Stimulated activated CD8-positive, alpha-beta memory T cell treated with anti-CD3 and anti-CD28 coated beads, Interleukin-4, amount 100 ng/mL, for 1 hour (primary cell): ENCODE data around the gene CASP6.

Experiments used
- DNase-seq, 2 donors: peaks; one replicate each; pipeline ENCODE4 v3.0.0-alpha.2; 2020; ENCODE audit warnings: low read depth in 2 of 2, low spot score in 1 of 2

The CASP6 gene

DNA sequence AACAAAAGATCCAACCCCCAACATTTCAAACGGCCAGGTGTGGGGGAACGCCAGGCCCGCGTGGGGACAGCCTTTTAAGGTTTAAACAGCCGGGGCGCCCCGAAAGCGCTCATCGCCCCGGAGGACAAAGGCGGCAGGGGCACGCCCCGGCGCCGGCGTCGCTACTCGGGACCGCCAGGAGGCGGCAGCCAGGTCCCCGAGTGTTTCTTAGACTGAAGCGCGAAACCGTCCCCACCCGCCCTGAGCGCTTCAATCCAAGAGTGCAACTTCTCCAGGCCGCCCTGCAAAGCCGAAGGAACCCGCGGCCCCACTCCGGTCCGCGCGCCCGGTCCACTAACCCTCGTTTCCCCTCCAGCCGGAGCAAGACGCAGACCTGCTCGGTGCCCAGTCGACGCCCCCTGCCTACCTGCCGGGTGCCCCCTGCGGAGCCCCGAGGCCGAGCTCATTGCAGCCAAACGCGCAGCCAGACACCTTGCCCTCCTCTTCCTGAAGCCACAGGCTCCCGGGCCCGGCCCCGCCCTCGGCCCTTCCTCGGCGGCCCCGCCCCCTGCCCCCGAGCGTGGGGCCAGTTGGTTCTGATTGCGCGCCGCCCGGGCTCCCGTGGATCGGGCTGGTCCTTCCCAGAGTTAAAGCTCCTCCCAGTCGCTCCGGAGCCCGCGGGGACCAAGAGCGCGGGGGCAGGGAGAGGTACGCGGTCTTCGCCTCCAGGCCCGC, at the start of gene CASP6:
TSS of gene CASP6 (minus strand) at position 496 of the 714 bp plus-strand sequence. CDS start at position 446, 50 bp downstream.
- peak; percentile 30 to 47 for DNase-seq

DNA sequence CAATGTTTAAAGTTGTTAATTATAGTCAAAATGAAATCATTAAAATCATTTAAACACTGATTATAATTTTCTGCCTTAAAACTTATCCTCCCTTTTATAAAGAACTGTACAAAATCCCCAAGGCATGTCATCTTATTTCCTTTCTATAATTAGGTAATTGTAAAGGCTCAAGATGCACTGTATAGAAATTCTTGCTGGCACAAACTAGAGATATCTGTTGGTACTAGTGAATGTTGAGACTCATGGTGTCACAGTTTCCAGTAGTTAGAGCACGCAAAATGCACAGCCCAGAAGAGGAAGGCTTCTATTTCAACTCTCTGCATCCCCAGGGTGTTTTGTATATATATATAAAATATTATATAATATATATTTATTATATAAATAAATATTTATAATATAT, 49.3 kb upstream of the CASP6 start:
- no peak for DNase-seq

DNA sequence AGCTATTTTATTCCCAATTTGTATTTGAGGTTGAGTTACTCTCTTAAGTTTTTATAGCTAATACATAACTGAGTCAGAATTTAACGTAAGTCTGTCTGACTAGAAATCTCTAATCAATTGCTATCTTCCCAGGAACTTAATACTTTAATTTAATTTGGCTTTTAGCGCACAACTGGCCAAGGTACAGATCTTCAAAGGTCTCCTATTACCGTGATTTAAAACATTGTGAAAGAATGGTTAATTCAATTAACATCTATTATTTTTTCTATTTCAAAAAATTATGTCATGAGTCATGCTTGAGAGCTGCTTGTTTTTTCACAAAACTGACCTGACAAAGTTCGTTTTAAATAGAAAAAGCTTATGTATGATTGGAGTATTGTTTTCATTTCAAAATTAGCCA, 48.6 kb upstream of the CASP6 start:
- DNase-seq = no peak

GRCh38 chr4:109750652-109751244, 47.5 kb upstream of the CASP6 start:
- no peak for DNase-seq

- no peak for DNase-seq
Measured at GRCh38 chr4:109749388-109750082, 46.3 kb upstream of the CASP6 start.

GRCh38 chr4:109748114-109748513, 44.9 kb upstream of the CASP6 start:
- DNase-seq = no peak

DNA sequence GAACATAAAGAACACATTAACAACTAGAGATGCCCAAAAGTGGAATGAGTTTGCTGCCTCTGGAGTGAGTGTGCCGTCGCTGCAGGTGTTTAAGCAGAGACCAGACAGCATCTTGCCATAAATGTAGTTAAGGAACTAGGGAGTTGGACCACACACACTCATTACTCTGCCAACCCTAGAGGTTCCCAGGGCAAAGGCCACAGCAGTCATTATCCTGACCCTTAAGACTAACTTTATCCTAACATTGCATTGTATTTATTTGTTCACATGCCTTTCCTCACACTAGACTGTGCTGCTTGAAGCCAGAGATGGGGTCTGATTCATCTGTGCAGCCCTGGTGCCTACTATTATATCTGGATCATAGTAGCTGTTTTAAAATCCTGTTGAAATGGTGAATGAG, 43.5 kb upstream of the CASP6 start:
- no peak for DNase-seq

- no peak for DNase-seq
Measured at GRCh38 chr4:109745830-109746229, 42.6 kb upstream of the CASP6 start.

DNA sequence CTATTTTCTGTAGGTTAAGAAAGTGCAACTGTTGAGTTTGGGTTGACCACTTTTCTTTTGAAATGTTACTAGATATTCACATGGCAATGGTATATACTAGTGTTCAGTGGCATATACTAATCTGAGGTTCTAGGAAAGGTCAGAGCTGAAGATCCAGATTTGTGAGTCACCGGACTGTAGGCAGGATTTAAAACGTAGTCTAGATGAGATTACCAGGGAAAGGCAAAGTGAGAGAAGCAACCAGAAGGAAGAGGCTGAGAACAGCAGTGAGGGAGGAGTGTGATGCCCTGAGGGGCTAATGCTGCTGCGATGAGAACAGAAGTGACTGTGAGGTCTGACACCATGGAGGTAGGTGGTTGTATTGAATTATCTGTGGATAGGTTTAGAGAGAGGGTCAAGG, 36.3 kb upstream of the CASP6 start:
- no peak for DNase-seq

GRCh38 chr4:109738104-109738872, 35.0 kb upstream of the CASP6 start:
- DNase-seq = no peak

DNA sequence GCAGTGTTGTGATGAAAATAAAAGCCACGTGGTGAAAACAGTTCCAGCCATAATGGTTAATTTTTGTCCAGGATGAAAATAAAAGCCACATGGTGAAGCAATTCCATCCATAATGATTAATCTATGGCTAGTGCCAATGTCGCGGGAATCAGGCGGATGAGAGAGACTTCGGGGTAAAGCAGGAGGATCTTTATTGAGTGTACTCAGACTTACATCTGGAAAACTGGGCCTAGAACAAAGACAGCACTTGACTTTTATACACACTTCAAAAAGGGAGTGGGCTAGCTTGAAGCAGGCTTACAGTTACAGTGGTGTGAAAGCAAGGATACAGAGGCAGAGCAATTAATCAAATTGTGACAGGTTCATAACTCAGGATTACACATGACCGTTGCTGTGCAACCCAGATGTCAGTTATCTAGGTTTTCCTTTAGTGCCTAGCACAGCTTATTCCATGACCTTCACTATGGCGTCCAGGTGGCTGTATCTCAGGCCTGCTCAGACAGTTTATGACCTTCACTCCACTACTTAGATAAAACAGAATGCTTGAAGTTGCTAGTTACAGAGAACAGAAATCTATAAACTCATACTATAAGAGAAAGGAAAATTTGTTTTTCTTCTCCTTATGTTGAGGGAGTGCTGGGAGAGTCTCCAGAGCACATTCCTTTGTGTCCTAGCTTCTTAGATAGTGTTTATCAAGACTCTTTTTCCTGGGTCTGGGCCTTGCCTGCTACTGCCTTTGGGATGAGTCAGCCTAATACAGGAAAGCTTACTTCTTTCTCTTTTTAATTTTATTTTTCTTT, 32.5 kb upstream of the CASP6 start:
- no peak for DNase-seq

DNA sequence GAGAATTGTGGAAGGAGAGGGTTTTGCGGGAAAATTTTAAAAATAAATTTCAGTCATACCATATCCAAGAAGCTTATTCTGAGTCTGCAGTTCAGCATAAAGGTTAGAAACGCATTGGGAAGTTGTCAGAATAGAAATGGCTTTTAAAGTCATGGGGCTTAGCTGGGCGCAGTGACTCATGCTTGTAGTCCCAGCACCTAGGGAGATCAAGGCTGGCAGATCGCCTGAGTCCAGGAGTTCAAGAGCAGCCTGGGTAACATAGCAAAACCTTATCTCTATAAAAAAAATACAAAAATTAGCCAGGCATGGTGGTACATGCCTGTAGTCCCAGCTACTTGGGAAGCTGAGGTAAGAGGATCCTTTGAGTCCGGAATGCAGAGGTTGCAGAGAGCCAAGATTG, 30.5 kb upstream of the CASP6 start:
- no peak for DNase-seq

GRCh38 chr4:109730619-109731545, 27.6 kb upstream of the CASP6 start:
- DNase-seq = no peak

DNA sequence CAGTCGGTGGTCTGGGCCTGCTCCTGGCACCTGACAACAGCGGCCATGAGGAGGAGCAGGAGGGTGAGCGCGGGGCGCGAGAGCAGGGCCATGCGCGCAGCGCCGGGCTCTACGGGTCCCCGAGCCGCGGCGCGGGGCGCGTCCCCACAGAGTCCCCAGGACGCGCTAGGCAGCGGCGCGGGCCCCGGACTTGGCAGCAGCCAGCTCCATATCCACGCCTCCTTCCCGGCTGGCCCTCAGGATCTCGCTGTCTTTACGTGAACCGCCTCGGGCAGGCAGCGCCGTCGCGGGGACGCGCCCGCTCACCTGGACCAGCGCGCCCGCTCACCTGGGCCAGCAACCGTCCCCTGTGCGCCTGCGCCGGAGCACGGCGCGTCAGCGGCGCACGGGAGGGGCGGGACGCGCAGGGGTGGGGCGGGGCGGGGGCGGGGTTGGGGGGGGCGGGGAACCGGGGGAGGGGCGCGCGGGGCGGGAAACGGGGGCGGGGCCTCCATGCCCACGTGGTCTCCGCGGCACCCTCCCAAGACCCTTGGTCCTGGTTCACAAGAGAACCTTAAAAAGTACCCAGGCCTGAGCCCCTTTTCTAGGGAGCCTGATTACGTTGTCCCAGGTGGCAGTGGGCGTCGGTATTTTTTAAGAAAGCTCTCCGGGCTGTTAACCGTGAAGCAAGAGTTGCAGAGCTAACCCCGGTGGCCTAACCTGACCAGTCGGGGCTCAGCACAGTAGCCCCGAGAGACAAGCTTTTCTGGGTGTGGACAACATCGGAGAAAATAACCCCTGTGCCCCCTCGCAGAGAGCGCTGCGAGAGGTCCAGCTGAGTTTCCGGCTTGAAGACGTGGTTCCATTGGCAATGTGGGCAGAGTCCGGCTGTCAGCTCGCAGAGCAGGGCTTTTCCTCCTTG, 26.7 kb upstream of the CASP6 start, which contains the start of gene PLA2G12A:
TSS of gene PLA2G12A (minus strand) at position 353 of the 901 bp plus-strand sequence. CDS start at position 92, 261 bp downstream.
- DNase-seq = peak; percentile 47 to 57

DNA sequence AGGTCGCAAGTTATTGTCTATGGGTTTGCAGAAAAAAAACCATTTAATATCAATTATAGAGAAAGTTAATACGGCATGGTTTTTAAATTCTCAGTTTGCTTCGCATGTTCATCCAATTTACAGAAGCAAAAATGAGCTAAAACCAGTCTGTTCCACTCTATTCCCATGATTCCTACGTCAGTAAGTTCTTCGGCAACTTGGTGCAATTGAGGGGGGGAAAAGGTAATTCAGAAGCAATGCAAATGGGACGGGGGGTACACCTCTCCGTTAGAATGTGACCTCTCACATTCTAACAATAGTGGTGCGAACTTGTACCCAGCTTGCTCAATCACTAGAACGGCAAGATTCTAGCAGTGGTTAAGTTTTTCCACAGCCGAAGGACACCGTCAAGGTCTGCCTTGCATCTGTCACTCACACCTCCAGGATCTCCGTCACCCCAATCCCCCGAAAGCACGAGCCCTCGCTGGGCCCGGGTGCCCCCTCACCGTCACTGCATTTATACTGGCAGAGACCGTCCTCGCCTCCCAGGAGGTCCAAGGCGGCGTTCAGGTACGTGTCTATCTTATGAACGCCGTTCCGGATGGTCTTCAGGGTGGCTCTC, 26.0 kb upstream of the CASP6 start:
- peak in 1 of 2 donors; percentile 1 for DNase-seq

DNA sequence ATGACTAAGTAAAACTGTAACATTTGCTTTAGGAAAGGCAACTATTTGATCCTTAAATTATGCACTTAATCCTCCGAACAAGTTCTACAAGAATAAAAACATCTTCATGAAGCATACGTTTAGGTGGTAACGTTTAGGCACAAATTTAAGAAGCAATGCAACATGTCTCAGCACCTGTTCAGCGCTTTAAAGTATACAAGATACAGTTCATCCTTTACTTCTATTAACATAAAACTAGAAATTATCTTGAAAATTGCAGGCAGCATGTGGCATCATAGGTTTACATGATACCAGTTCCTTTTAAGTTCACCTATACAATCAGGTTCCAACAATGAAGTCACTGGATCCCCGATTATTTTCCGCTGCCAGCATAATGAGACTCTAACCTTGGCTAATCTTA, 25.1 kb upstream of the CASP6 start:
- no peak for DNase-seq

DNA sequence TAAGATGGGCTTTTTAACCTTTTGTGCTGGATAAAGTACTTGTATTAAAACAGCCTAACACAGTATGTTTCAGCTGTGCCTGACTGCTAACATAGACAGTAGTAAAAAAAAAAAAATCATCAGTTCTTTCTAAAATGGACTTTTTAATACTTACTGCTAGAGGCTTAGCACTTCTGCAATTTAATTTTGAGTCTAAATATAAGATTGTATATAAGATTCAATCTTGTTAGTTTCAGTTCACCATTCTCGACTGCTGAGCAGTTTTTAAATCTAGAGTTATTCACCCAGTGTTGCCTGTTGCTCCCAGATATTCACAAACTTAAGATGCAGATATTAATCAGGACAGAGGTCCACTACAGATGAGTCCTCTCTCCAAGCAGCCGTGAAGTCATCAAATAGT, 19.9 kb upstream of the CASP6 start:
- DNase-seq = no peak

DNA sequence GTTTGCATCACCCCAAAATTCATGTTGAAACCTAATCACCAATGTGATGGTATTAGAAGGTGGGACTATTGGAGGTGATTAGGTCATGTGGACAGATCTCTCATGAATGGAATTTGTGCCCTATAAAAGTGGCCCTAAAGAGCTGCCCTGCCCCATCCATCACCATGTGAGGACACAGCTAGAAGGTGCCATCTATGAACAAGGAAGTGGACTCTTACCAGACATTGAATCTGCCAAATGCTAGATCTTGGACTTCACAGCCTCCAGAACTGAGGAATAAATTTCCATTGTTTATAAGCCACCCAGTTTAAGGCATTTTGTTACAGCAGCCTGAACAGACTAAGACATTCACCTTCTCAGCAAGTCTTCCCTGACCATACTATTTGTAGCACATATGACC, 19.1 kb upstream of the CASP6 start:
- DNase-seq = no peak
